Measurements from ENCODE around the gene PDE10A.

- TF ChIP-seq CTCF (conservative IDR thresholded peaks at IDR 0.05) (no peak), ZFX (IDR thresholded peaks at IDR 0.05) (no peak)
Observed at GRCh38 chr6:165548450-165548849, 114.6 kb downstream of the PDE10A start.
